ENCODE data around the gene AKAIN1.

DNA sequence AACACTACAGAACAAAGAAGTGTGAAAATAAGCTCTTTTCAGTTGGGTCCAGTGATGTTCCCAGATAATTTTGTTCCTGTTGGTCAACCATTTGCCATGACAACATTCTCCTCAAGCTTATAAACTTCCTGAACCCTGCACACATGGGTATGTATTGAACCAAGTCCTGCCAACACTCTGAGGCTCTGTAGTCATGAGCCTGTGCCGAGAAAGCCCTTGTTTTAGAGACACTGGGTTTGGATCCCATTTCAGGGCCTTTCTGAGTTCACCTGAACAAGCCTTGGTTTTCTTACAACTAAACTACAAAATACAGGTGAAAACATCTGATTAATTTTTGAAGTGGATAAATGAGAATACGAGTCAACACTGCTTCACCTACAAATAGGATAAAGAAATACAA, 38.5 kb downstream of the AKAIN1 start:
- TF ChIP-seq CTCF (IDR thresholded peaks at IDR 0.05) (no peak), POLR2A (IDR thresholded peaks at IDR 0.05) (no peak)

Data from testis (tissue), 2 donors.